CD14-positive monocyte (primary cell): ENCODE results near the gene SLIT3. TPM values are rescaled to one million over a fixed set of nuclear protein-coding genes. Genes with fewer than 3 reads are reported as not detected.

Experiments used
- DNase-seq, 3 donors: peaks; one replicate each; pipeline ENCODE4 v3.0.0-alpha.2; 2011 to 2022
- H2AFZ ChIP-seq: 2 replicates; pipeline ENCODE4 v1.6.0; 2012; ENCODE audit warnings: mild to moderate bottlenecking, low read depth, low read length, inconsistent platforms; ENCODE audit not compliant: insufficient read depth, poor library complexity, severe bottlenecking
- H3K27ac ChIP-seq, 2 donors: 1 replicate in 1 of 2; 2 replicates in 1 of 2; pipeline ENCODE4 v1.5.1; 2012 to 2013; ENCODE audit warnings: low read length in 2 of 2, control low read depth in 1 of 2, inconsistent platforms in 1 of 2, low read depth in 1 of 2, mild to moderate bottlenecking in 1 of 2
- H3K27me3 ChIP-seq, 2 donors: one replicate each; pipeline versions ENCODE4 v1.6.0 to v1.6.1; 2011 to 2013; ENCODE audit warnings: low read length in 2 of 2; ENCODE audit not compliant: control insufficient read depth in 2 of 2, insufficient read depth in 2 of 2
- H3K36me3 ChIP-seq, 2 donors: replicated peaks in 1 of 2; 1 replicate in 1 of 2; 2 replicates in 1 of 2; pipeline versions ENCODE4 v1.5.1 to v1.6.1; 2012 to 2013; ENCODE audit warnings: low read length in 2 of 2, control low read depth in 1 of 2, inconsistent platforms in 1 of 2, mild to moderate bottlenecking in 1 of 2; ENCODE audit not compliant: insufficient read depth in 2 of 2, control insufficient read depth in 1 of 2
- H3K4me1 ChIP-seq, 2 donors: 1 replicate in 1 of 2; 2 replicates in 1 of 2; pipeline versions ENCODE4 v1.5.1 to v1.6.1; 2012 to 2013; ENCODE audit warnings: low read length in 2 of 2, control low read depth in 1 of 2, inconsistent platforms in 1 of 2, mild to moderate bottlenecking in 1 of 2, moderate library complexity in 1 of 2; ENCODE audit not compliant: insufficient read depth in 2 of 2, control insufficient read depth in 1 of 2
- H3K4me2 ChIP-seq: replicated peaks from 2 replicates; pipeline ENCODE3; 2012; ENCODE audit warnings: low read length, moderate library complexity, mild to moderate bottlenecking; ENCODE audit not compliant: poor library complexity, severe bottlenecking; ENCODE audit errors: extremely low read depth
- H3K4me3 ChIP-seq, 3 experiments: fragments of 200-600 bp in 1 of 3; sonication (generic) in 1 of 3; replicated peaks in 1 of 3; 1 replicate in 2 of 3; 2 replicates in 1 of 3; pipeline ENCODE4 v1.5.1; 2011 to 2013; ENCODE audit warnings: low read length in 3 of 3, mild to moderate bottlenecking in 3 of 3, control low read depth in 2 of 3, low read depth in 2 of 3, inconsistent platforms in 1 of 3, moderate library complexity in 1 of 3
- H3K79me2 ChIP-seq: 2 replicates; pipeline ENCODE4 v1.6.0; 2012; ENCODE audit warnings: mild to moderate bottlenecking, control low read depth, inconsistent platforms, low read length, moderate library complexity; ENCODE audit not compliant: insufficient read depth
- H3K9ac ChIP-seq: 2 replicates; pipeline ENCODE4 v1.6.0; 2017; ENCODE audit warnings: low read length, mild to moderate bottlenecking; ENCODE audit not compliant: insufficient read depth, poor library complexity, severe bottlenecking
- H3K9me3 ChIP-seq, 2 donors: replicated peaks in 1 of 2; 1 replicate in 1 of 2; 2 replicates in 1 of 2; pipeline versions ENCODE4 v1.5.1 to v1.6.1; 2012 to 2013; ENCODE audit warnings: low read length in 2 of 2, control low read depth in 1 of 2; ENCODE audit not compliant: control insufficient read depth in 1 of 2, insufficient read depth in 1 of 2
- H4K20me1 ChIP-seq: 2 replicates; pipeline ENCODE4 v1.6.0; 2012; ENCODE audit warnings: mild to moderate bottlenecking, low read length, control low read depth, moderate library complexity; ENCODE audit not compliant: insufficient read depth
- H3K27ac Mint-ChIP-seq, 7 donors: one replicate each; pipeline ENCODE4 v1.8.0; 2020; ENCODE audit warnings: mild to moderate bottlenecking in 7 of 7, mixed read lengths in 7 of 7, moderate library complexity in 6 of 7, inconsistent platforms in 2 of 7
- H3K27me3 Mint-ChIP-seq, 3 donors: one replicate each; pipeline ENCODE4 v1.8.0; 2021 to 2022; ENCODE audit warnings: low read depth in 3 of 3, mild to moderate bottlenecking in 3 of 3, mixed read lengths in 3 of 3, moderate library complexity in 3 of 3, inconsistent platforms in 1 of 3
- H3K36me3 Mint-ChIP-seq, 2 donors: one replicate each; pipeline ENCODE4 v1.8.0; 2020; ENCODE audit warnings: mixed read lengths in 2 of 2, inconsistent platforms in 1 of 2, mild to moderate bottlenecking in 1 of 2
- H3K4me1 Mint-ChIP-seq: one replicate; pipeline ENCODE4 v1.8.0; 2020; ENCODE audit warnings: mild to moderate bottlenecking, mixed read lengths
- H3K4me3 Mint-ChIP-seq, 2 donors: one replicate each; pipeline ENCODE4 v1.8.0; 2020; ENCODE audit warnings: mild to moderate bottlenecking in 2 of 2, mixed read lengths in 2 of 2, moderate library complexity in 1 of 2
- H3K9me3 Mint-ChIP-seq, 7 donors: one replicate each; pipeline ENCODE4 v1.8.0; 2020 to 2022; ENCODE audit warnings: mixed read lengths in 7 of 7, mild to moderate bottlenecking in 6 of 7, moderate library complexity in 6 of 7, inconsistent platforms in 2 of 7
- WGBS: methylation state at CpG from one replicate; pipeline ENCODE4 v1.1.5; 2013; ENCODE audit warnings: missing lambda C conversion rate; ENCODE audit not compliant: insufficient coverage; 5-methylcytosine and 5-hydroxymethylcytosine counted together
- intact Hi-C, 2 donors: fragments of 100-400 bp; cut with micrococcal nuclease; formaldehyde crosslinking; loops; one replicate each; pipeline versions ENCODE4 v1.15.0 to v1.15.1; 2023
- polyA plus RNA-seq, 3 donors: library from polyadenylated mRNA; depleted of rRNA in 1 of 3; unstranded in 2 of 3; stranded (reverse) in 1 of 3; fragments of 300-500 nt in 2 of 3; fragments of >200 nt in 1 of 3; fragmentation: Illumina TruSeq in 2 of 3; gene quantifications; 1 replicate in 2 of 3; 2 replicates in 1 of 3; pipeline ENCODE4 v1.2.3, GENCODE V29; 2012 to 2021
- TF ChIP-seq, protein P1 (sequence below): fragments of 200-600 bp; IDR thresholded peaks from one replicate; pipeline ENCODE4 v1.8.0; 2022; ENCODE audit warnings: antibody characterized with exemption, mild to moderate bottlenecking

SLIT3 gene
- polyA plus RNA-seq, 3 donors = not detected

GRCh38 chr5:168712280-168712924 lies 588.5 kb downstream of the SLIT3 start:
- Mint-ChIP-seq H3K4me1 (no peaks in the 10 kb centered on the region), H3K4me3 (no peak overlapping the region), H3K27me3 (peaks cover 0 to 3% (median 2%) of the 10 kb centered on the region in 3 donors), H3K36me3 (no peaks in the 10 kb centered on the region), H3K27ac (no peak overlapping the region), H3K9me3 (no peaks in the 10 kb centered on the region)
- H3K9ac ChIP-seq = no peak overlapping the region
- TF ChIP-seq, protein P1, sequence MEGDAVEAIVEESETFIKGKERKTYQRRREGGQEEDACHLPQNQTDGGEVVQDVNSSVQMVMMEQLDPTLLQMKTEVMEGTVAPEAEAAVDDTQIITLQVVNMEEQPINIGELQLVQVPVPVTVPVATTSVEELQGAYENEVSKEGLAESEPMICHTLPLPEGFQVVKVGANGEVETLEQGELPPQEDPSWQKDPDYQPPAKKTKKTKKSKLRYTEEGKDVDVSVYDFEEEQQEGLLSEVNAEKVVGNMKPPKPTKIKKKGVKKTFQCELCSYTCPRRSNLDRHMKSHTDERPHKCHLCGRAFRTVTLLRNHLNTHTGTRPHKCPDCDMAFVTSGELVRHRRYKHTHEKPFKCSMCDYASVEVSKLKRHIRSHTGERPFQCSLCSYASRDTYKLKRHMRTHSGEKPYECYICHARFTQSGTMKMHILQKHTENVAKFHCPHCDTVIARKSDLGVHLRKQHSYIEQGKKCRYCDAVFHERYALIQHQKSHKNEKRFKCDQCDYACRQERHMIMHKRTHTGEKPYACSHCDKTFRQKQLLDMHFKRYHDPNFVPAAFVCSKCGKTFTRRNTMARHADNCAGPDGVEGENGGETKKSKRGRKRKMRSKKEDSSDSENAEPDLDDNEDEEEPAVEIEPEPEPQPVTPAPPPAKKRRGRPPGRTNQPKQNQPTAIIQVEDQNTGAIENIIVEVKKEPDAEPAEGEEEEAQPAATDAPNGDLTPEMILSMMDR = no peak
- no peaks in the 10 kb centered on the region for H3K4me1 ChIP-seq
- H3K4me2 ChIP-seq = no peak overlapping the region
- no peak overlapping the region for H3K4me3 ChIP-seq
- no peaks in the 10 kb centered on the region for H3K36me3 ChIP-seq
- DNase-seq = no peak
- no peak overlapping the region for H2AFZ ChIP-seq
- no peaks in the 10 kb centered on the region for H3K79me2 ChIP-seq
- H4K20me1 ChIP-seq = no peaks in the 10 kb centered on the region
- H3K27me3 ChIP-seq = no peaks in the 10 kb centered on the region
- H3K27ac ChIP-seq = no peak overlapping the region
- no peaks in the 10 kb centered on the region for H3K9me3 ChIP-seq
- 79% methylated on average over 5 of the region's 11 CpGs for WGBS
- intact Hi-C loops = no loop called here

- Mint-ChIP-seq H3K27me3 (peaks cover 0 to 3% (median 2%) of the 10 kb centered on the region in 3 donors), H3K27ac (no peak overlapping the region), H3K4me3 (no peak overlapping the region), H3K36me3 (no peaks in the 10 kb centered on the region), H3K4me1 (no peaks in the 10 kb centered on the region), H3K9me3 (no peaks in the 10 kb centered on the region)
- Histone ChIP-seq H3K79me2 (no peaks in the 10 kb centered on the region), H3K4me2 (no peak overlapping the region), H3K27ac (no peak overlapping the region), H3K4me3 (no peak overlapping the region), H3K36me3 (no peaks in the 10 kb centered on the region), H2AFZ (no peak overlapping the region), H3K9me3 (no peaks in the 10 kb centered on the region), H3K27me3 (no peaks in the 10 kb centered on the region), H4K20me1 (no peaks in the 10 kb centered on the region), H3K4me1 (no peaks in the 10 kb centered on the region), H3K9ac (no peak overlapping the region)
- intact Hi-C loops = no loop called here
- TF ChIP-seq, protein P1 = no peak
- DNase-seq = no peak
- 95% methylated on average over 9 of the region's 9 CpGs for WGBS
Observed at GRCh38 chr5:168710706-168711105, 590.2 kb downstream of the SLIT3 start.
